GM18861 (cell line): Measurements from ENCODE around the gene NCK2.

ENCODE experiments used
- ATAC-seq: cut with Tn5 transposase; IDR thresholded peaks from one replicate; pipeline ENCODE4 v1.9.1; 2021; ENCODE audit not compliant: unreplicated experiment

The NCK2 gene

DNA sequence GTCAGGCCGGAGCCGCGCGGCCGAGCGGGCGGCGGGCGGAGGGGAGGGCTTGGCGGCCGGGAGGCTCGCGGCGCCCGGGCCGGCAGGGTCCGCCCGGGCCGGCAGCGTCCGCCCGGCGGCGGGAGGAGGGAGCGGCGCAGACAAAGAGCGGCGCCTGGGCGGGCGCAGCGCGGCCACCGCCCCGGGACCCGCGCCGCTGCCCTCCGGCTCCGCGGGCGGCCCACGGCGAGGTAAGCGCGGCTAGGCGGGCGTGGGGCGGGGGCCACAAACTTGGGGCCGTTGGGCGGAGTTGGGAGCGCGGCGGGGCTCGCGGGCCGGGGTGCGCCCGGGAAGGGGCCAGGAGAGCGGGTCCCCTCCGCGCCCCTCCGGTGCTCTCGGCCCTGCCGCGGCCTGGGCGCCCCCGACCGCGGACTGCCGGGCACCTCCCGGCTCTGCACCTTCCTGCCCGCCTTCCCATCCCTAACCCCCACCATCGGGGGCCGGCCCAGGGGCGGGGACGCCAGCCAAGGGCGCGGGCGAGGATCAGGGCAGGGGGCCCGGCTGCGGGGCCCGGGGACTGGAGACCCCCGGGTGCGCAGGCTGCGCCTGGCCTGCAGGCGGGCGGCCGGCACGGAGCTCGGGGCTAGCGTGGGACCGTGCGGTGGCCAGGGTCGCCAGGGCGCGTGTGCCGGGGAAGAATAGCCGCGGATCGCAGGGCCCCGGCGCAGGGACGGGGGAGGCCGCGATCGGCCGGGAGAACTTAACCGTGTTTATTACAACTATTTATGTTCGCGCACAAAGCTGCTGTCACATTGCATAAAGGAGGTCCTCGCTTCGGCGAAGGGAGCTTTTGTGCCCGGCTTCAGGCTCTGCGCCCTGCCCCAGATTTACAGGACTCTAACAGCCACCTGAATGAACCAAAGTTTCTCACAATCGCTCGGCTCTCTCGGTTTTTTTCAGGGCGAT, at the start of gene NCK2:
Gene NCK2, plus strand, starts transcription at position 4 of the 945 bp plus-strand sequence. CDS start 110,152 bp downstream, outside the sequence.
- ATAC-seq = peak; percentile 15

DNA sequence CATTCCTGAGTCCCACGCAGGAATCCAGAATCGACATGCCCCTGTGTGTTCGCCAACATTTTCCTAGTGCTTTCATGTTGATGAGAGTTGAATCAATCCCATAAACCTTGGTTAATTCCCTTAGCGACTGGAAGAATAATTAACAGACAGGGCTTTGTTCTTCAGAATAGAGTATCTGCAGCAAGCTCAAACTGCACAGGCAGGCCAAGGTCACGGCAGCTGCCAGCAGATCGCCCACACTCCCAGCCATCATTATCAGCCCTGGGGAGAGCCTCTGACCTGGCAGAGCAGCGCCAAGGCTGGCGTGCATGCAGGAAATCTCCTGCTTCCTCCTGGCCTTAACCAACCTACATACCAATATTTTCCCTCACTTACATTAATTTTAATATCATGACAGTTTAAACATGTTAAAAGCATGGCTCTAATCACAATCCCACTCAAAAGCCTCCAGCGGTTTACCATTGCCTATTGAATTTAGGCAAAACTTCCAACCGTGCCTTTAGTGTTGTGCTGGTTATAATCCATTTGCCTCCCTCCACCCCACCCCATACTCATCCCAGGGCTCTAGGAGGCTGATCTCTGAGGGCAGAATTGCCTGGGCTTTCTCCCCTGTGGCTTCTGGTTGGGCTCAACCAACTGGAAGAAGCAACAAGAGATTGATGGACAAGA, 46.8 kb upstream of the NCK2 start:
- no peak for ATAC-seq

- no peak for ATAC-seq
Measured at GRCh38 chr2:105698820-105699219, 45.9 kb upstream of the NCK2 start.

GRCh38 chr2:105701042-105701441, 43.7 kb upstream of the NCK2 start:
- ATAC-seq = no peak

DNA sequence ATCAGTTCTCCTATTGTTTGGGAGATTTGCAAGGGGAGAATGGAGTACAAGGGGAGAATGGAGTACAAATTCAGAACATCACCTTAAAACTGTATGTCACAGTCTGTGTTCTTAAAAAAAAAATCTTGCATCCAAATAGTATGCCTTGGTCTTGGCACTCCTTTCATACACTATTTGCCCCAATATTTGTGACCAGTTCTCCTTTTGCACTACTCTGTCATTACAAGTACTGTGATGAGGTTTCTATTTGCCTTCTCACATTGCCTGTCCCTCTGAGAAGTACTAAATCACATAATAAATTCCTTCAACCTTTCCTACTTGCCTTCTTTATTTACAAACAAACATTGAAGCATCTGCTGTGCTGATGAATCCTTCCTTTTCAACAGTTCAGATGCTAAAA, 36.0 kb upstream of the NCK2 start:
- ATAC-seq = no peak

GRCh38 chr2:105711394-105711793, 33.3 kb upstream of the NCK2 start:
- ATAC-seq = no peak

DNA sequence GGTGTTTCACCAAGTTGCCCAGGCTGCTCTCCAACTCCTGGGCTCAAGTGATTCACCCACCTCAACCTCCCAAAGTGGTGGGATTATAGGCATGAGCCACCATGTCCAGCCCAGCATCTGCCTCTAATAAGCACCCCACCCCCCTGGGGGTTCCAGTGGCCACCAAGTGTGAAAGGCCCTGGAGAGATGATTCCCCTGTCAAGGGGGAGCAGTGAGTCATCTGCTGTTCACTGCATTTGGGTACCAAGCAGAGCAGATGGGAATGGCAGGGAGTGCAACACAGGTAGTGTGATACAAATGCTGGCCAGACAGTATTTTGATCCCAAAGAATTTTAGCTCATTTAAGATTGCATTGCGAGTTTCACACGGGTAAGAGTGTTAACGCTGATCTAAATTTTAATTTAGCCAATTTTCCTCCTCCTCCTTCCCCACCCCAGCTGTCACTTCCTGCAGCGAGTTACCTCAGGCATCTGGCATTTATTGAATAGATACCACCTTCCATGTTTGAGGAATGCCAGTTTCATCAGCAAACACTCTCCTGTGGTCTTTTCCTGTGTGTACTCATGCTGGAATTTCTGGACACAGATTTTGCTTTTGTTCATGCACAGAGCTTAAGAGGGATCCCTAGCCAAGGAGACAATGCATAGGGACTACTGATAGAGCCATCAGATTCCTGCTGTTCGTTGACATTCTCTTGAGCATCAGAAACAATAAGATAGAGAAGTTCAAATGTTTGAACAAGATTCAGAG, 32.4 kb upstream of the NCK2 start:
- ATAC-seq = no peak

DNA sequence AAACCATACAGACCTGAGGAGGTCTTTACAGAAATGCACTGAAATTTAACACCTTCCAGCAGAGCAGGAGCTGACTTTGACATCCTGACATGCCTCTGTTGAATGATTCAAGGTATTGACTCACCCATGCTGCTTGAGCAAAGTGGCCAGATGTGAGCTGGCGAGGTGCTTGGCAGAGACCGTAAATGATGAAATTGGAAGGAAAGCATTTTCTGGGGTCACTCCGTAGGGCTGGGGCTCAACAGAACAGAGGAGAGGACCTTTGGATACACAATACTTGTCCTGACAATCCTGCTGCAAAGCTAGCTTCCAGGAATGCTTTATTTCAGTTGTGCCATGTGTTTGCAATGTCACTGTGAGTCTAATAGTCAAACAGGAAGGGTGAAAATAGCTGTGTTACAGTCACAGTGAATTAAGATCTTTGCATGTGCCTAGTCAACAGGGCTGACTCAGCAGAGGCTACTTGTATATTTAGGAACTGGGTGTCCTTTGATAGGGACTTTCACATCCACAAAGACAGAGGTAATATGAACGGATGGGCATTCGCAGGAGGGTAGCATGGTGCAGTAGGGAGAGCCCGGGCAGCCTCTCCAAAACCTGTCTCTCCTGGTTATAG, 31.6 kb upstream of the NCK2 start:
- ATAC-seq = no peak

GRCh38 chr2:105714141-105714540, 30.6 kb upstream of the NCK2 start:
- ATAC-seq = no peak

DNA sequence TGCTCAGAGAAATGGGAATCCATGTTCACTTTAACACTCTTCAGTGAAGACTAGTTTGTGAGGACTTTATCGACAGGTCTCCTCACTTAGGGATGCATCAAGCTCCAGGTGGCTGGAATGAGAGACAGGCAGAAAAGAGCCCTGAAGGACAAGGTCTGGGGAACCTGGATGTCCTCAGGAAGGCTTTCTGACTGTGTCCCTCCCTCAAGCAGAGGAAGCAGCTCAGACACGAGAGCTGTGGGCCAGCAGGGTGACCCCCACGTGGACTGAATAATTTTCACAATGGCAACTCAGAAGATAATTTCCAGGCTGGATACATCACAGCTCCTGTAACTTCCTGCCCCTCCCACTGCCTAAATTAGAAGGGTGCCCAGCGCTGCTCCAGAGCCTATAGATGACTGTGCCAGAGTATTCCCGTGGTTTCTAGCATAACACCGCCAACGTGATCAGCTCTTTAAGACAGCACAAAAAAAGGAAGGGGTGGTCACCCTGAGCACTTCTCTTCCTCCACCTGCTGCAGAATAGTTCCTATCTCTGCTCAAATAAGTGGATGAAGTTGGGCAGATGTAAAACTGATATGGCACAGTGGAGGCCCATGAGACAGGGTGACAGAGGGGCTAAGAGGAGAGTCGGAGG, 25.7 kb upstream of the NCK2 start:
- no peak for ATAC-seq

GRCh38 chr2:105721991-105722511, 22.7 kb upstream of the NCK2 start:
- no peak for ATAC-seq

DNA sequence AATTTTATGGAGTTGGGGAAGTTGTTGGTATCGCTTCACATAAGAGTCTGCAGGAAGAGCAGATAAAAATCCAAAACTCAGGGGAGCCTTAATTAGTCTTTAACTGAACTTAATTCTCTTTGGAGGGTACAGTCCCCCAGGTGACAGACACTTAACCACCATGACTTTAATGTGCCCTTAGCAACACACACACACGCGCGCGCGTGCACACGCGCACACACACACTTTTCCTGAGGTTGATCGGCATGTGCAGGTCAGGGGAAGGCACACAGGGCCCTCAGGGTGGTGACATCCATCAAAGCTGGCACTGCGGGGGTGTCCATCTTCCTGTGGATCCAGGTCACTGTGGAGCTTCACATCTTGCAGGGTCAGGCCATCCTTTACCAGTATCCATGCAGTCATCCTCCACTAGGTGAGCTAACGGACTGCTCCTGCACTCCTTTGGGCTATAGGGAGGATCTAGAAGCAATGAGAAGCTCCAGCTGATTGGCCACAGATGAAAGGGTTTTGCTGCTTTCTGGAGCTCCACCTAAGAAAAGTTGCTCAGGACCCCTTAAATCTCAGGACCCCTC, 21.9 kb upstream of the NCK2 start:
- no peak for ATAC-seq

- no peak for ATAC-seq
Measured at GRCh38 chr2:105723431-105723830, 21.3 kb upstream of the NCK2 start.

GRCh38 chr2:105725388-105725787, 19.3 kb upstream of the NCK2 start:
- ATAC-seq = no peak

DNA sequence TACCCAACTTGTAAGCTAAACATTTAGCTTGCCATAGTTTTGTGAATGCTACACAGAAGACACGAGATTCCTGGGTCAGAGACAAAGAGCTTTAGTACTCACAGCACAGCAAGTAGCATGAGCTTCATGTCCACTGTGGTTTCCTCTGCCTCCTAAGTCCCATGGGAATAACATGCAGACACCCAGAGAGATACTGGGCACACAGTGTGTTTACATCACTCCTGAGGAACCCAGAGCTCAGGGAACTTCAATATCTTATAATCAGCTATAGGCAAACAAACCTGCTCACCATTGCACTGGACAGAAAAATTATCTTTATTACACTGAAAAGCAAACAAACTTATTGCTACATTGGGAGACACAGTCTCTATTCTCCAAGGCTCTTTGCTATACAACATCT, 14.5 kb upstream of the NCK2 start:
- no peak for ATAC-seq

- ATAC-seq = no peak
Measured at GRCh38 chr2:105731511-105731910, 13.2 kb upstream of the NCK2 start.

DNA sequence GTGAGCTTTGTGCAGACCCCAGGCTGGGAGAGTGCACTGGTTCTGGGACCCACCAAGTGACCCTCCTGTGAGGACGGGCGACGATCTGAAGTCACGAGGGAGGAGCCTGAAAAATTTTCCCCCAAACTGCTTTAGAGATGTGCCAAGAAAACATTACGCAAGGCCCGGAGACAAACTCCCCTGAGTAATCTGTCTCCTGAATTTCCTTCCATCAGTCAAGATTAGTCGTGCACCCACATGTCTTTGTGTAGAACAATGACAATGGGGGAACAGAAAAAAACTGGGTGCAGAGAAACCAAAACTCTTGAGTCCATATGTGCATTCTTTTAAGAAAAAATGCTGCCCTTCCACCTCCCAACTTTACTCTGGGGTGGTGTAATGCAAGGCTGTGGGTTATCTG, 12.6 kb upstream of the NCK2 start:
- no peak for ATAC-seq

GRCh38 chr2:105732955-105733607, 11.6 kb upstream of the NCK2 start:
- ATAC-seq = no peak

- no peak for ATAC-seq
Measured at GRCh38 chr2:105733875-105734274, 10.8 kb upstream of the NCK2 start.
